ENCODE measurements around the gene APCDD1L.

DNA sequence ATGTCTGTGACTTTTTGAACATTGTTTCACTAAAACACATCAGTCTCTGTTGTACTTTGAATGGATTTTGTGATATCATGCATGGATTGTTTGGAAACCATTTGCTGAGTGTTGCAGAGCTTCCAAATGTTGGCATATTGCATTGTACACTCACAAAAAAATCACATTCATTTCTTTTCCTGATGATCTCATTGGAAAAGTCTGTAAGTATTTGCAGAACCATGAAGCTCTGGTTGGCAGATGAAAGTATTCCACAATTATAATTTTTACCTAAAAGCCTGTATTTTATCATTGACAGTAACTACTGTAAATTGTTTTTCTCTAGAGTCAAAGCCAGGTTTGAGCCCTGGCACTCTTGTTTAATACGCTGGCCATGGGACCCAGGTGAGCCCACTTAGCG is 84.1 kb downstream of the APCDD1L start:
- TF ChIP-seq POLR2AphosphoS5 (IDR thresholded peaks at IDR 0.05; ENCODE audit: low read depth, low read length) (no peak), TAF1 (IDR thresholded peaks at IDR 0.05; ENCODE audit: low read depth, low read length) (no peak), POLR2A (IDR thresholded peaks at IDR 0.05; ENCODE audit: low read depth, low read length) (no peak)

Data from GM12891 (cell line).